A549 (cell line): Measurements from ENCODE around the gene OPRL1. TPM values are rescaled to one million over a fixed set of nuclear protein-coding genes. Genes with fewer than 3 reads are reported as not detected.

Source experiments
- ATAC-seq, 2 experiments: fragments of 200-7000 bp in 1 of 2; fragments of >200 bp in 1 of 2; cut with Nextera tagmentation in 1 of 2; cut with Tn5 transposase in 1 of 2; 3 replicates each; pipeline versions ENCODE4 v1.8.0 to v1.9.1; 2018 to 2020; ENCODE audit warnings: mild to moderate bottlenecking in 1 of 2, moderate library complexity in 1 of 2
- CTCF ChIA-PET: fragments of 300-600 bp; sonication (Branson Sonifier 250); formaldehyde crosslinking; extraction: SDS; loops from one replicate; lab custom pipeline; 2021; ENCODE audit warnings: antibody characterized with exemption, inconsistent platforms; lab: Yijun Ruan, JAX
- POLR2A ChIA-PET: fragments of 350-600 bp; formaldehyde crosslinking; extraction: SDS; loops from one replicate; lab custom pipeline; 2021; ENCODE audit warnings: antibody characterized with exemption, inconsistent platforms; lab: Yijun Ruan, JAX
- DNase-seq, 2 experiments: peaks; one replicate each; pipeline versions ENCODE4 v3.0.0 to v3.0.0-alpha.2; 2011 to 2016; ENCODE audit warnings: low read depth in 1 of 2, low spot score in 1 of 2
- FAIRE-seq: peaks from 2 replicates; lab custom pipeline; 2011; peaks lifted over from hg19 to GRCh38; lab: Jason Lieb, UNC
- H3K27ac ChIP-seq, 2 experiments: fragments of >200 bp; sonication (Bioruptor Twin); formaldehyde crosslinking; 3 replicates each; pipeline ENCODE4 v1.5.1; 2016 to 2017
- H3K4me1 ChIP-seq: fragments of >200 bp; sonication (Bioruptor Twin); formaldehyde crosslinking; 3 replicates; pipeline ENCODE4 v1.6.1; 2016
- H3K4me2 ChIP-seq: fragments of >200 bp; sonication (Bioruptor Twin); formaldehyde crosslinking; 3 replicates; pipeline ENCODE4 v1.6.1; 2016
- H3K4me3 ChIP-seq: fragments of >200 bp; sonication (Bioruptor Twin); formaldehyde crosslinking; 3 replicates; pipeline ENCODE4 v1.5.1; 2016
- H3K9me3 ChIP-seq: fragments of >200 bp; sonication (Bioruptor Twin); formaldehyde crosslinking; 3 replicates; pipeline ENCODE4 v1.6.1; 2016
- CBX8 ChIP-seq: fragments of 200-600 bp; sonication (generic); IDR thresholded peaks from 2 replicates; pipeline ENCODE4 v1.6.1; 2016
- EP300 ChIP-seq, 2 experiments: fragments of >200 bp; sonication (Bioruptor Twin); formaldehyde crosslinking; IDR thresholded peaks; 2 replicates in 1 of 2; 3 replicates in 1 of 2; pipeline ENCODE4 v1.6.1; 2016 to 2017
- FOXS1 ChIP-seq: fragments of 250-450 bp; sonication (Bioruptor Pico); IDR thresholded peaks from 2 replicates; pipeline ENCODE4 v1.5.0; 2020; ENCODE audit warnings: mild to moderate bottlenecking, moderate library complexity
- HDAC2 ChIP-seq: fragments of 200-600 bp; sonication (generic); IDR thresholded peaks from 2 replicates; pipeline ENCODE4 v1.6.1; 2016
- HOXA7 ChIP-seq: fragments of 250-450 bp; sonication (Bioruptor Pico); IDR thresholded peaks from 2 replicates; pipeline ENCODE4 v1.5.0; 2020; ENCODE audit warnings: mild to moderate bottlenecking, moderate library complexity
- JUNB ChIP-seq: fragments of >200 bp; sonication (Bioruptor Twin); formaldehyde crosslinking; IDR thresholded peaks from 2 replicates; pipeline ENCODE4 v1.6.1; 2016
- NFE2L2 ChIP-seq: fragments of 150-350 bp; conservative IDR thresholded peaks from 2 replicates; pipeline ENCODE4 v1.6.1; 2014; ENCODE audit warnings: low read length
- NR3C1 ChIP-seq: fragments of >200 bp; sonication (Bioruptor Twin); formaldehyde crosslinking; IDR thresholded peaks from 3 replicates; pipeline ENCODE4 v1.6.1; 2017
- POLR2A ChIP-seq: IDR thresholded peaks from 2 replicates; pipeline ENCODE4 v1.6.1; 2012; ENCODE audit warnings: mild to moderate bottlenecking, low read length
- RAD21 ChIP-seq, 2 experiments: fragments of >200 bp in 1 of 2; sonication (Bioruptor Twin) in 1 of 2; formaldehyde crosslinking in 1 of 2; IDR thresholded peaks in 1 of 2; conservative IDR thresholded peaks in 1 of 2; 2 replicates in 1 of 2; 3 replicates in 1 of 2; pipeline ENCODE4 v1.6.1; 2012 to 2018; ENCODE audit warnings: inconsistent platforms in 1 of 2
- WGBS: methylation state at CpG from one replicate; pipeline ENCODE4 v1.1.6; 2017; ENCODE audit errors: missing lambda C conversion rate; 5-methylcytosine and 5-hydroxymethylcytosine counted together
- polyA plus RNA-seq, 4 experiments: library from polyadenylated mRNA; depleted of rRNA in 3 of 4; stranded (reverse); fragments of >200 nt; fragmentation: RNase III in 1 of 4; extraction: RNeasy Plus Mini Kit Qiagen cat#74134 plus additional on column Dnase treatment in 1 of 4; gene quantifications; 2 replicates in 3 of 4; 3 replicates in 1 of 4; pipeline ENCODE4 v1.2.3, GENCODE V29; 2011 to 2017
- TF ChIP-seq, protein P1 (sequence below): fragments of 450-650 bp; IDR thresholded peaks from 2 replicates; pipeline ENCODE4 v1.6.1; 2014; ENCODE audit warnings: antibody characterized with exemption
- TF ChIP-seq, protein P2 (sequence below): fragments of >200 bp; sonication (Bioruptor Twin); formaldehyde crosslinking; IDR thresholded peaks from 3 replicates; pipeline ENCODE4 v1.5.1; 2016
- TF ChIP-seq, protein P3 (sequence below): IDR thresholded peaks from 2 replicates; pipeline ENCODE4 v1.6.1; 2012; ENCODE audit warnings: low read depth, borderline replicate concordance
- TF ChIP-seq, protein P4 (sequence below): fragments of >200 bp; sonication (Bioruptor Twin); formaldehyde crosslinking; IDR thresholded peaks from 2 replicates; pipeline ENCODE4 v1.6.1; 2016

The OPRL1 gene
- polyA plus RNA-seq, 2 of the 4 experiments (the other 2 are of a cell fraction) = 0.54 to 1.2 TPM

DNA sequence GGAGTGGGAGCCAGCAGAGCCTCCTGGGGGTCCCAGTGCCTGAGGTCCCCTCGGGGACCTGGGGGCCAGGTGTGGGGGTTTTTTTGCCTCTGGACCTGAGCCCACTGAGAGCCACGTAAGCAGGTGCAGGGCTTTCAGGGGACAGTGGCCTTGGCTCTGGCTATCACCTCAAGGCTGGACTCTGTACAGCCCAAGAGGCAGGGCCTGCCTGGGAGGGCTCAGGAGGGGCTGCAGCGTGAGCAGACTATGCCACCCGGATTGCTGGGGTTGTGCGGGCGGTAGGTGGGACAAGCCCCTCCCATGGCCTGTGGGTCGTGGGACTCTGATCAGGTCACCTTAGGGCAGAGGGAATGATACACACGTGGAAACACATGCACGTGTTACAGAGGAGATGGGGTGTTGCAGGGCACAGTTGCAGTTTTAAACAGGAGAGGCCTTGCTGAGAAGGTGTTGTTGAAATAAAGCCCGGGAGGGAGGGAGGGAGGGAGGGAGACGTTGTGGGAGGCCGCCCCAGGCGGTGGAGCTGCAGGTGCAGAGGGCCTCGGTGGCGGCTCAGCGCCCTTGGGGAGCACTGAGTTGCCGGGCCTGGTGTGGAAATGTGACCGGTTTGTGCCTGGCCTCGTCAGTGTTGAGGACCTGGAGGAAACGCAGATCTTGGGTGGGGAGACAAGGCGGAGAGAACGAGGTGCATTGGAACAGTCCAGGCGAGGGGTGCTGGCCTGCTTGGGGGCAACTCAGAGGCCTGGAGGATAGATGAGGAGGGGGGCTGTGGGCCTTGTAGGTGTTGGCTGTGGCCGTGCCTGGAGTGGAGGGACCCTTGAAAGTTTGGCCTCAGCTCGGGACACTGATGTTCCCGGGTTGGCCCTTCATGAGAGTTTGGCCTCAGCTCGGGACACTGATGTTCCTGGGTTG lies 14.6 kb upstream of the OPRL1 start:
- peak overlapping the region; percentile 96 to 98; a peak in 5 of 6 replicates for H3K27ac ChIP-seq
- DNase-seq = no peak
- no peak for ATAC-seq
- peak overlapping the region; percentile 99 for H3K4me2 ChIP-seq
- no peaks in the 10 kb centered on the region for H3K9me3 ChIP-seq
- H3K4me1 ChIP-seq = peaks cover 41% of the 10 kb centered on the region
- FAIRE-seq = no peak
- ChIA-PET POLR2A (interaction anchor here (1.0 kb wide), 2 partner anchors 11 to 85 kb away, joined by 3 read pairs; partner anchors contain the start of gene PRPF6), CTCF (interaction anchor here (0.6 to 2.5 kb wide), 11 partner anchors 9 to 85 kb away, joined by 3 to 12 read pairs (median 5); partner anchors contain the start of gene RGS19)
- H3K4me3 ChIP-seq = no peak overlapping the region
- TF ChIP-seq NR3C1 = no peak
- WGBS = 83% methylated on average over 25 of the region's 27 CpGs

DNA sequence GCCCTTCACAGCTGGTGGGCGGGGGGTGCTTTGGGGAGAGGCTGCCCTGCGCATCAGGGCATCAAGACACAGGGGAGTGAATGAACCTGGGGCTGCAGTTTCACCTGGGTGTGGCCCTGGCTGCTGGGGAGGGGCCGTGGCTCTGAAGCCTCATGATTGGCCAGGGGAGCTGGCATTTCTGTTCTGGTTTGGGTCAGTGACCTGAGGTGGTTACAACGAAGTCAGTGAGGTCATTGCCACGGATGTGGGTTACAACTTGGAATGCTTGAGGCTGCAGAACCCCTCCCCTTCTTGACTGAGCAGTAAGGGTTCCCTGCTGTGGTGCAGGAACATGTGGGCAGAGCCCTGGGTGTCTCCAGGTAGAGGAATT lies 13.9 kb upstream of the OPRL1 start:
- TF ChIP-seq, protein P1, sequence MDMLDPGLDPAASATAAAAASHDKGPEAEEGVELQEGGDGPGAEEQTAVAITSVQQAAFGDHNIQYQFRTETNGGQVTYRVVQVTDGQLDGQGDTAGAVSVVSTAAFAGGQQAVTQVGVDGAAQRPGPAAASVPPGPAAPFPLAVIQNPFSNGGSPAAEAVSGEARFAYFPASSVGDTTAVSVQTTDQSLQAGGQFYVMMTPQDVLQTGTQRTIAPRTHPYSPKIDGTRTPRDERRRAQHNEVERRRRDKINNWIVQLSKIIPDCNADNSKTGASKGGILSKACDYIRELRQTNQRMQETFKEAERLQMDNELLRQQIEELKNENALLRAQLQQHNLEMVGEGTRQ = no peak
- Histone ChIP-seq H3K4me3 (no peak overlapping the region), H3K4me1 (peaks cover 41% of the 10 kb centered on the region), H3K9me3 (no peaks in the 10 kb centered on the region), H3K4me2 (peak overlapping the region; percentile 99; the same call in 2 of the 3 replicates), H3K27ac (peak overlapping the region in 1 of 2 experiments; percentile 98; a peak in 3 of 6 replicates)
- ChIA-PET POLR2A (interaction anchor here (1.0 kb wide), 1 partner anchor 11 kb away, joined by 3 read pairs; no protein-coding TSS in a partner anchor), CTCF (interaction anchor here (1.1 to 2.5 kb wide), 5 partner anchors 8 to 27 kb away, joined by 5 to 12 read pairs (median 8); partner anchors contain the start of gene RGS19)
- peak in 1 of 2 experiments; percentile 61 for DNase-seq
- no peak for ATAC-seq
- WGBS = 33% methylated on average over 4 of the region's 5 CpGs
- no peak for FAIRE-seq

DNA sequence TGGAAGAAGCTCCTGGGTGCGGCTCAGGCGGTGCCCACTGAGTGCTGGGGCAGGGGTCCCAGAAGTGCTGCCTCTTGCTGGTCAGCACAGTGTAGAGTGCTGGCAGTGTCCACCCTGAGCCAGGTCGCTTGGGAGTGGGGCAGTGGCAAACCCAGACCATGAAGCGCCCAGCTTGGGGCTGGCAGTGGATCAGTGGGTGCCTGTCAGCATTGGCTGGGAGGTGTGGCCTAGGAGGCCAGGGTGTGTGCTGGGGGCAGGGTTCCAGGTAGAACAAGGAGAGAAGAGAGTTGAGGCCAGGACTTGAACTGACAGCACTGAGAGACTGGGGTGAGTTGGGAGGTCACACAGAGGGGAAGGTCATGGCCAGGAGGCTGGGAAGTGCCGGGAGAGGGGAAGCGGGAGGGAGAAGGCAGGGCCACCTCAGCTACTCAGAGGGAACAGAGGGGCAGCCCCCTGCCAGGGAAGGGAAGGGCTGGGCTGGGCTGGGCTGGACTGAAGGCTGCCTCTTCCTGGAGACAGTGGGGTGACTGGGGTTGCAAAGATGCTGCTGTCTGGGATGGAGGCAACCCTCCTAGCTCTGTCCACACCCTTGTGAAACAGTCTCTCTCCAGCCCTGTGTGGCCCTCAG lies 12.8 kb upstream of the OPRL1 start:
- no peak for FAIRE-seq
- peaks cover 40% of the 10 kb centered on the region for H3K4me1 ChIP-seq
- H3K9me3 ChIP-seq = no peaks in the 10 kb centered on the region
- ATAC-seq = no peak
- WGBS = 68% methylated on average over 4 of the region's 6 CpGs
- DNase-seq = no peak
- no peak overlapping the region for H3K4me3 ChIP-seq
- no peak for TF ChIP-seq EP300 (IDR thresholded peaks at IDR 0.05)
- H3K4me2 ChIP-seq = no peak overlapping the region
- POLR2A ChIA-PET = no interaction called here
- CTCF ChIA-PET = interaction anchor here (1.1 to 2.5 kb wide), 6 partner anchors 9 to 31 kb away, joined by 4 to 12 read pairs (median 8); partner anchors contain the start of genes C20orf204 and RGS19
- no peak overlapping the region for H3K27ac ChIP-seq

DNA sequence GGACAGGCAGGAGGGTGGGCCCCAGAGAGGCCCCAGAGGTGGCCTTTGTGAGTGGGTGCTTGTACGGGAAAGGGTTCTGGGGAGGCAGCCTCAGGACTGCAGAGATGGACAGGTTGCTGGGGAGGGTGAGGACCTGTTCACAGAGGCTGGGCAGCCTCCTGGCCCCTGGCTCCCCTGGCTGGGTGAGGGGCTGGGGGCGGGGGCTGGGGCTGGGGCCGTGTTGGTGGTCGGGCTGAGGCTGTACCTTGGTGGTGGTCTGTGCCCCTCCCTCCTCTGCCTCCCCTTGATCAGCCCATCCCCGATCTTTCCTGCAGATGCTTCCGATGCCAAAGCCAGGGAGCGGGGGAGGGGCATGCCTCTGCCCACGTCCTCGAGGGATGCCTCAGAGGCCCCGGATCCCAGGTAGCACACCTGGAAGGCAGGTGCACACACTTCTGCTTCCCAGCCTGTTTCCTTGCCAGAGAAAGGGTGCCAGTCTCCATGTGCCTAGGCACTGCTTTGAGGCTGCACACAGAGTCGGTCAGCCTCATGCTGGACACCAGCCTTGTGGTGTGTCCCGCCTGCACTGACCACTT lies 12.1 kb upstream of the OPRL1 start:
- H3K9me3 ChIP-seq = no peaks in the 10 kb centered on the region
- DNase-seq (no peak), FAIRE-seq (no peak), ATAC-seq (no peak)
- no peak overlapping the region for H3K4me2 ChIP-seq
- TF ChIP-seq, protein P1 = no peak
- TF ChIP-seq NFE2L2 = no peak
- H3K4me1 ChIP-seq = peaks cover 36% of the 10 kb centered on the region
- WGBS = 81% methylated on average over 10 of the region's 12 CpGs
- ChIA-PET POLR2A (no interaction called here), CTCF (interaction anchor here (1.3 to 3.7 kb wide), 7 partner anchors 8 to 28 kb away, joined by 4 to 34 read pairs (median 15); partner anchors contain the start of genes OPRL1 and RGS19)
- no peak overlapping the region for H3K4me3 ChIP-seq
- H3K27ac ChIP-seq = no peak overlapping the region

DNA sequence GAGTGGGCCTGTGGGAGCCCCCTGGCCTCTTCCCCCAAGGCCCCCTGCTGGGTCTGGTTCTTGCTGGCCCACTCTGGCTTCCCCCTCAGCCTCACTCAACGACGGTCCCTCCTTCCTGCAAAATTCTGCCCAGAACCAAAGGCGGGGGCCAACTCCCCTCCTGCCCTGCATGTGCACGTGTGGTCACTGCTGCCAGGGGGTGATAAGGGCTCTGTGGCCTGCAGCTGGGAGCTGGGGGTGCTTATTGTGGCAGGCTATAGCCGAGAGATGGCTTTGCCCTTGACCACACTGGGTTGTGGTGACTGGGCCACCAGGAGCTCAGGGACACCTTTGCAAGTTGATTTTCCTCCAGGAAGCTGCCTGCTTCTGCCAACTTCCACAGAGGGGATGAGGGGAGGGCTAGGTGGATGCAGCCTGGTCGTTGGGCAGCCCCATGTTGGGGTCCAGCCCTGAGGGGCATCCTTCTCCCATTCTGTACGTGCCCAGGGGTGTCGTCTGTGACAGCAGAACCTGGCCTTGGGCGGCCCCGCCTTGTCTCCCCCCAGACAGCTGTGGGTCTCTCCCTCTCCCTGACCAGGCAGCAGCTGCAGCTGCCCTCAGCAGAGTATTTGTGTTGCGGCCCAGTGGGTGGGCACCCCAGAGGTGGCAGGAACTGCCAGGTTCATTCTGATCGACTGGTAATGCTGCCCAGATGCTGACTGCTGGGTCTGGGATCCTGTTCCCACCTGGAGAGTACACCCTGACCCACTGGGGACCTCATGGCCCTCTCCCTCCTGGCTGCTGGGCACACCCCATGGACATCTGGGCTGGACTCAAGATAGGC lies 11.3 kb upstream of the OPRL1 start:
- WGBS = 13% methylated on average over 1 of the region's 12 CpGs
- Histone ChIP-seq H3K4me1 (peaks cover 36% of the 10 kb centered on the region), H3K27ac (no peak overlapping the region), H3K4me2 (no peak overlapping the region), H3K4me3 (no peak overlapping the region), H3K9me3 (no peaks in the 10 kb centered on the region)
- FAIRE-seq (no peak), ATAC-seq (no peak), DNase-seq (no peak)
- CTCF ChIA-PET = interaction anchor here (0.5 to 3.7 kb wide), 13 partner anchors 9 to 516 kb away, joined by 3 to 34 read pairs (median 6); partner anchors contain the start of genes OPRL1, RGS19 and SOX18
- POLR2A ChIA-PET = no interaction called here
- TF ChIP-seq HOXA7 (CRISPR knock-in tag) (no peak), FOXS1 (CRISPR knock-in tag) (no peak), JUNB (no peak), RAD21 (conservative IDR thresholded peaks at IDR 0.05 in 1 of 2, IDR thresholded peaks at IDR 0.05 in 1 of 2) (no peak), NR3C1 (no peak), CBX8 (no peak), HDAC2 (no peak), POLR2A (no peak)
- TF ChIP-seq, protein P2, sequence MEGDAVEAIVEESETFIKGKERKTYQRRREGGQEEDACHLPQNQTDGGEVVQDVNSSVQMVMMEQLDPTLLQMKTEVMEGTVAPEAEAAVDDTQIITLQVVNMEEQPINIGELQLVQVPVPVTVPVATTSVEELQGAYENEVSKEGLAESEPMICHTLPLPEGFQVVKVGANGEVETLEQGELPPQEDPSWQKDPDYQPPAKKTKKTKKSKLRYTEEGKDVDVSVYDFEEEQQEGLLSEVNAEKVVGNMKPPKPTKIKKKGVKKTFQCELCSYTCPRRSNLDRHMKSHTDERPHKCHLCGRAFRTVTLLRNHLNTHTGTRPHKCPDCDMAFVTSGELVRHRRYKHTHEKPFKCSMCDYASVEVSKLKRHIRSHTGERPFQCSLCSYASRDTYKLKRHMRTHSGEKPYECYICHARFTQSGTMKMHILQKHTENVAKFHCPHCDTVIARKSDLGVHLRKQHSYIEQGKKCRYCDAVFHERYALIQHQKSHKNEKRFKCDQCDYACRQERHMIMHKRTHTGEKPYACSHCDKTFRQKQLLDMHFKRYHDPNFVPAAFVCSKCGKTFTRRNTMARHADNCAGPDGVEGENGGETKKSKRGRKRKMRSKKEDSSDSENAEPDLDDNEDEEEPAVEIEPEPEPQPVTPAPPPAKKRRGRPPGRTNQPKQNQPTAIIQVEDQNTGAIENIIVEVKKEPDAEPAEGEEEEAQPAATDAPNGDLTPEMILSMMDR = no peak
- TF ChIP-seq, protein P3, sequence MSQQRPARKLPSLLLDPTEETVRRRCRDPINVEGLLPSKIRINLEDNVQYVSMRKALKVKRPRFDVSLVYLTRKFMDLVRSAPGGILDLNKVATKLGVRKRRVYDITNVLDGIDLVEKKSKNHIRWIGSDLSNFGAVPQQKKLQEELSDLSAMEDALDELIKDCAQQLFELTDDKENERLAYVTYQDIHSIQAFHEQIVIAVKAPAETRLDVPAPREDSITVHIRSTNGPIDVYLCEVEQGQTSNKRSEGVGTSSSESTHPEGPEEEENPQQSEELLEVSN = no peak
- TF ChIP-seq, protein P4, sequence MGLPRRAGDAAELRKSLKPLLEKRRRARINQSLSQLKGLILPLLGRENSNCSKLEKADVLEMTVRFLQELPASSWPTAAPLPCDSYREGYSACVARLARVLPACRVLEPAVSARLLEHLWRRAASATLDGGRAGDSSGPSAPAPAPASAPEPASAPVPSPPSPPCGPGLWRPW = no peak
- TF ChIP-seq, protein P1 = no peak
